Measurements from ENCODE around the gene ERLEC1. TPM values are rescaled to one million over a fixed set of nuclear protein-coding genes. Genes with fewer than 3 reads are reported as not detected.

Gene ERLEC1
- total RNA-seq, 1 donor from 2014 or later = 54.2 TPM

DNA sequence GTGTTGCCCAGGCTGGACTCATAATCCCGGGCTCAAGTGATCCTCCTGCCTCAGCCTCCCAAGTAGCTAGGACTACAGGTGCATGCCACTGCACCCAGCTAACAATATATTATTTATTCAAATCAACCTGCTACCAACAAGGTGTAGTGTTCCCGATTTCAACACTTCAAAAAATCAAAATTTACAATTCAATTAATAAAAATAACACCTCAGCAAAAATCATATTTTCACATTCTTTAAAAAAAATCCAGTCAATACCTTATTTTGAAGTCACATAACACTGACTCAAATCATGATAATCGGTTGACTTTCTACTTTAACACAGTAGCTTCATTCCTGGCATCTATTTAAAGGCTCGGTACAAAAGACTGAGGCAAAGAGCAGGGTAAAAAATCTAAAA, 65.7 kb downstream of the ERLEC1 start:
- H3K36me3 ChIP-seq (ENCODE audit: insufficient read depth, low read length) = peaks cover 20% of the 10 kb centered on the region
- no peak for TF ChIP-seq EZH2 (IDR thresholded peaks at IDR 0.05; ENCODE audit: insufficient read depth, low read length)
- TF ChIP-seq, protein P1, sequence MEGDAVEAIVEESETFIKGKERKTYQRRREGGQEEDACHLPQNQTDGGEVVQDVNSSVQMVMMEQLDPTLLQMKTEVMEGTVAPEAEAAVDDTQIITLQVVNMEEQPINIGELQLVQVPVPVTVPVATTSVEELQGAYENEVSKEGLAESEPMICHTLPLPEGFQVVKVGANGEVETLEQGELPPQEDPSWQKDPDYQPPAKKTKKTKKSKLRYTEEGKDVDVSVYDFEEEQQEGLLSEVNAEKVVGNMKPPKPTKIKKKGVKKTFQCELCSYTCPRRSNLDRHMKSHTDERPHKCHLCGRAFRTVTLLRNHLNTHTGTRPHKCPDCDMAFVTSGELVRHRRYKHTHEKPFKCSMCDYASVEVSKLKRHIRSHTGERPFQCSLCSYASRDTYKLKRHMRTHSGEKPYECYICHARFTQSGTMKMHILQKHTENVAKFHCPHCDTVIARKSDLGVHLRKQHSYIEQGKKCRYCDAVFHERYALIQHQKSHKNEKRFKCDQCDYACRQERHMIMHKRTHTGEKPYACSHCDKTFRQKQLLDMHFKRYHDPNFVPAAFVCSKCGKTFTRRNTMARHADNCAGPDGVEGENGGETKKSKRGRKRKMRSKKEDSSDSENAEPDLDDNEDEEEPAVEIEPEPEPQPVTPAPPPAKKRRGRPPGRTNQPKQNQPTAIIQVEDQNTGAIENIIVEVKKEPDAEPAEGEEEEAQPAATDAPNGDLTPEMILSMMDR (IDR thresholded peaks at IDR 0.05; ENCODE audit: insufficient read depth, low read depth, low read length) = no peak
- no peak for DNase-seq (ENCODE audit: low read depth)

DNA sequence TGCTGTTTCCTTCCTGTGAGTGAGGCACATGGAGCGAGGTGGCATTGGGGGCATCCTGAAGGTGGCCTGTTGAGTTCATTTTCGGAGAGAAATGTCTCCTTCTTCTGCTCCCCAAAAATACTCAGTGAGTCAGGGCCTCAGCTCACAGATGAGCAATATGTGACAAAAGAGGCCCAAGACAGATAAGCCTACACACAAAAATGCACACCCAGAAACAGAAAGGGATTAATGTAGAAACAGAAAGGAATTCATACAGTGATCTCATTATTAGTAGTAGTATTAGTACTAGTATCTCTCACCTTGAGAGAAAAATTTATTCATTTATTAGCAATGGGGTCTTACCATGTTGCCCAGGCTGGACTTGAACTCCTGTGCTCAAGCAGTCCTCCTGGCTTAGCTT, 67.8 kb downstream of the ERLEC1 start:
- Histone ChIP-seq H3K9ac (ENCODE audit: low read length) (no peak overlapping the region), H3K4me3 (ENCODE audit: insufficient read depth, low read depth, low read length) (no peak overlapping the region), H3K9me3 (ENCODE audit: insufficient read depth, low read depth, low read length) (no peaks in the 10 kb centered on the region), H3K27me3 (ENCODE audit: insufficient read depth, low read length) (no peaks in the 10 kb centered on the region), H2AFZ (ENCODE audit: low read depth, low read length) (no peak overlapping the region), H3K27ac (ENCODE audit: low read depth, low read length) (no peak overlapping the region), H4K20me1 (ENCODE audit: insufficient read depth, low read length) (peaks cover 42% of the 10 kb centered on the region), H3K4me2 (ENCODE audit: low read length) (no peak overlapping the region), H3K36me3 (ENCODE audit: insufficient read depth, low read length) (peaks cover 20% of the 10 kb centered on the region), H3K4me1 (ENCODE audit: insufficient read depth, low read length) (peaks cover under 1% of the 10 kb centered on the region), H3K79me2 (ENCODE audit: insufficient read depth, low read length) (peaks cover 6% of the 10 kb centered on the region)
- Mint-ChIP-seq H3K36me3 (ENCODE audit: low read depth, unreplicated experiment) (peaks cover 13% of the 10 kb centered on the region), H3K4me3 (ENCODE audit: unreplicated experiment) (no peak overlapping the region), H3K27ac (ENCODE audit: unreplicated experiment) (no peak overlapping the region), H3K27me3 (ENCODE audit: low read depth, unreplicated experiment) (no peaks in the 10 kb centered on the region), H3K4me1 (ENCODE audit: low read depth, unreplicated experiment) (peaks cover 6% of the 10 kb centered on the region), H3K9me3 (ENCODE audit: unreplicated experiment) (no peaks in the 10 kb centered on the region)
- DNase-seq (ENCODE audit: low read depth) = no peak
- TF ChIP-seq EZH2 (IDR thresholded peaks at IDR 0.05; ENCODE audit: insufficient read depth, low read length) = no peak
- TF ChIP-seq, protein P1 (IDR thresholded peaks at IDR 0.05; ENCODE audit: insufficient read depth, low read depth, low read length) = no peak
- no peak for FAIRE-seq

More for the DNA sequence above, 65.7 kb downstream of the ERLEC1 start:
- no peak for FAIRE-seq
- Histone ChIP-seq H3K9ac (ENCODE audit: low read length) (no peak overlapping the region), H4K20me1 (ENCODE audit: insufficient read depth, low read length) (peaks cover 33% of the 10 kb centered on the region), H3K4me3 (ENCODE audit: insufficient read depth, low read depth, low read length) (no peak overlapping the region), H2AFZ (ENCODE audit: low read depth, low read length) (no peak overlapping the region), H3K79me2 (ENCODE audit: insufficient read depth, low read length) (peaks cover 2% of the 10 kb centered on the region), H3K4me1 (ENCODE audit: insufficient read depth, low read length) (no peaks in the 10 kb centered on the region), H3K4me2 (ENCODE audit: low read length) (no peak overlapping the region), H3K27me3 (ENCODE audit: insufficient read depth, low read length) (no peaks in the 10 kb centered on the region), H3K27ac (ENCODE audit: low read depth, low read length) (no peak overlapping the region), H3K9me3 (ENCODE audit: insufficient read depth, low read depth, low read length) (no peaks in the 10 kb centered on the region)
- Mint-ChIP-seq H3K36me3 (ENCODE audit: low read depth, unreplicated experiment) (peaks cover 15% of the 10 kb centered on the region), H3K27me3 (ENCODE audit: low read depth, unreplicated experiment) (no peaks in the 10 kb centered on the region), H3K4me3 (ENCODE audit: unreplicated experiment) (no peak overlapping the region), H3K4me1 (ENCODE audit: low read depth, unreplicated experiment) (peaks cover 6% of the 10 kb centered on the region), H3K27ac (ENCODE audit: unreplicated experiment) (no peak overlapping the region), H3K9me3 (ENCODE audit: unreplicated experiment) (no peaks in the 10 kb centered on the region)

DNA sequence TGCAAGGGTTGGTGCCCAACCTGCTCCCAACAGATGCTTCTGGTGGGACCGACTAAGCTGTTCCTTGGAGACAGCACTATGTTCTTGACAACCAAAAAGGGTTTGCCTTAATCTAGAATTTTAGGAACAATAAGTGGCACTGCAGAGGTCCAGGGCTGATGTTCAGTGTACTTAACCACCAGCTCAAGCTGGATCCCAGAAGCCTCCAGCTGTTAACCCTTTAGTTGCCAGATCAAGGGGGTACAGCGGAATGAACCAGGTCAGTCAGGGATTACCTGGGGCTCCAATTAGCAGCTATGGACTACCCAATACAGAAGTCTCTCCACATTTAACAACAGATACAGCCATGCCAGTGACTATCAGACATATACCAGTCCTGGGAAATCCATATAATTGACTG, 69.4 kb downstream of the ERLEC1 start:
- H3K4me3 Mint-ChIP-seq (ENCODE audit: unreplicated experiment) = no peak overlapping the region
- TF ChIP-seq EZH2 (IDR thresholded peaks at IDR 0.05; ENCODE audit: insufficient read depth, low read length) = no peak
- TF ChIP-seq, protein P1 (IDR thresholded peaks at IDR 0.05; ENCODE audit: insufficient read depth, low read depth, low read length) = no peak
- Histone ChIP-seq H3K9ac (ENCODE audit: low read length) (no peak overlapping the region), H3K27ac (ENCODE audit: low read depth, low read length) (no peak overlapping the region), H3K4me1 (ENCODE audit: insufficient read depth, low read length) (peaks cover 7% of the 10 kb centered on the region), H3K36me3 (ENCODE audit: insufficient read depth, low read length) (peaks cover 20% of the 10 kb centered on the region), H2AFZ (ENCODE audit: low read depth, low read length) (no peak overlapping the region), H3K9me3 (ENCODE audit: insufficient read depth, low read depth, low read length) (no peaks in the 10 kb centered on the region), H3K4me2 (ENCODE audit: low read length) (no peak overlapping the region), H3K4me3 (ENCODE audit: insufficient read depth, low read depth, low read length) (no peak overlapping the region), H3K79me2 (ENCODE audit: insufficient read depth, low read length) (peaks cover 6% of the 10 kb centered on the region), H4K20me1 (ENCODE audit: insufficient read depth, low read length) (peaks cover 43% of the 10 kb centered on the region), H3K27me3 (ENCODE audit: insufficient read depth, low read length) (no peaks in the 10 kb centered on the region)
- H3K27me3 Mint-ChIP-seq (ENCODE audit: low read depth, unreplicated experiment) = no peaks in the 10 kb centered on the region
- H3K4me1 Mint-ChIP-seq (ENCODE audit: low read depth, unreplicated experiment) = peaks cover 11% of the 10 kb centered on the region
- DNase-seq (ENCODE audit: low read depth) (no peak), FAIRE-seq (no peak)
- H3K9me3 Mint-ChIP-seq (ENCODE audit: unreplicated experiment) = no peaks in the 10 kb centered on the region
- peaks cover 13% of the 10 kb centered on the region for H3K36me3 Mint-ChIP-seq (ENCODE audit: low read depth, unreplicated experiment)
- H3K27ac Mint-ChIP-seq (ENCODE audit: unreplicated experiment) = no peak overlapping the region

All from astrocyte (in vitro differentiated cells and primary cell).